ENCODE data around the gene ARHGAP15.

ARHGAP15 gene

DNA sequence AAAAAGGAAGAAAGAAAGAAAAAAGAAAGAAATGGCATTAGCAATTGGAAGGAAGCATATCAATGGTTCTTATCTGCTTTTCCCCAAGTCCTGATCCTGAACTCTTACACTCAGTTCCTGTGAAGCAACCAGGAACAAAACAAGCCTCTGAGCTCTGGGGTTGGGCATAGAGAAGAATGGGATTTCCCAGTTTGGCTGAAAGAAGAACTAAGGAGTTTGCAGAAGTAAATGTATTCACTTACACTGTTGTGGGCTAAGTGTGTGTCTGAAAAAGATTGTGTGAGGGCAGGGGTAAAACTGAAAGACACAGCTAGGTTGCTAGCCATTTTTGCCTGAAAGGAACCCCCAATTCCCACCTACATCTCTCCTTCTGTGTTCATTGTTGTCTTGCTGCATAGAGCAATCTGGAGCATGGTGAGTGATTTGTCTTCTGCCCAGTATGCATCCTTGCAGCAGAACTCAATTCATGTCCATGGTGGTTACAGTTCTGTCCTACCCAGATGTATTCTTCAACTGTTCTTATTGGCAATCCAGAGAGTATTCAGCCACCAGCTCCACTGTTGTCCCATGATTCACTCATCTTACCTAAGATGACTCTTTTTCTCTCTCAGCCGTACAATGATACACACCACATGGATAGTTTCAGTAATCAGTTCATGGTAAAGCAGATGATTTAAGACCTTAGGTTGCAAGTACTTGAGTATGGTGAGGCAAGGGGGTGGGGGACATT lies 348.7 kb downstream of the ARHGAP15 start:
- TF ChIP-seq SP1 (IDR thresholded peaks at IDR 0.05) (no peak), PKNOX1 (IDR thresholded peaks at IDR 0.05) (no peak), CTBP1 (IDR thresholded peaks at IDR 0.05; ENCODE audit: borderline replicate concordance) (no peak), NFRKB (IDR thresholded peaks at IDR 0.05) (no peak), LEF1 (IDR thresholded peaks at IDR 0.05; ENCODE audit: borderline replicate concordance) (no peak), HDGF (IDR thresholded peaks at IDR 0.05; ENCODE audit: borderline replicate concordance) (no peak), ZNF384 (IDR thresholded peaks at IDR 0.05) (no peak), FOXM1 (IDR thresholded peaks at IDR 0.05; ENCODE audit: borderline replicate concordance) (no peak), L3MBTL2 (conservative IDR thresholded peaks at IDR 0.05) (no peak), SUZ12 (IDR thresholded peaks at IDR 0.05) (no peak), ELF4 (IDR thresholded peaks at IDR 0.05) (no peak), BHLHE40 (IDR thresholded peaks at IDR 0.05; ENCODE audit: borderline replicate concordance) (no peak)
- CTCF ChIA-PET = no interaction called here
- POLR2A ChIA-PET = no interaction called here
- DNase-seq (ENCODE audit: extremely low spot score) = no peak

DNA sequence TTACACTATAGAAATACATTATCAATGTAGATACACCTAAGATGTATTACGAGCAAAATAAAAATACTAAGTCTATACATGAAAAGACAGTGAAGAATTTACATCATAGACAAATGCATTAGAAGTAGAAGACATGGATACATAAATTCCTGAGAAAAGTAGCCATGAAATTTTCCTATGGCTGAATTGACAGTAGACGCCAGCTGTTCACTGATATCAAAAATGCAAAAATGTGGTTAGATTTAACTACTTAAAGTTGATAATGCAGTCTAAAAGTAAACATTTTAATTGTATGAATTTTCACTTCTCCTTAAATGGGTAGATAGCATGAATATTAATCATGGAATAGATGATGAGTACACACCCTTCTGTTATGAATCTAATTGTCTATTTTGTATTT lies 350.9 kb downstream of the ARHGAP15 start:
- no peak for TF ChIP-seq ARNT (IDR thresholded peaks at IDR 0.05)
- no peak for TF ChIP-seq ELF4 (IDR thresholded peaks at IDR 0.05)
- TF ChIP-seq BHLHE40 (IDR thresholded peaks at IDR 0.05; ENCODE audit: borderline replicate concordance) = no peak
- no peak for TF ChIP-seq TARDBP (IDR thresholded peaks at IDR 0.05)
- no peak for TF ChIP-seq SP1 (IDR thresholded peaks at IDR 0.05)
- TF ChIP-seq SUZ12 (IDR thresholded peaks at IDR 0.05) = no peak
- no peak for TF ChIP-seq ZNF384 (IDR thresholded peaks at IDR 0.05)
- TF ChIP-seq PKNOX1 (IDR thresholded peaks at IDR 0.05) = no peak
- TF ChIP-seq LEF1 (IDR thresholded peaks at IDR 0.05; ENCODE audit: borderline replicate concordance) = no peak
- no peak for TF ChIP-seq NFRKB (IDR thresholded peaks at IDR 0.05)
- no peak for TF ChIP-seq FOXM1 (IDR thresholded peaks at IDR 0.05; ENCODE audit: borderline replicate concordance)
- no peak for TF ChIP-seq L3MBTL2 (conservative IDR thresholded peaks at IDR 0.05)
- POLR2A ChIA-PET = no interaction called here
- CTCF ChIA-PET = no interaction called here
- no peak for DNase-seq (ENCODE audit: extremely low spot score)

GRCh38 chr2:143480601-143481236 lies 351.5 kb downstream of the ARHGAP15 start:
- ChIA-PET CTCF (no interaction called here), POLR2A (no interaction called here)
- DNase-seq (ENCODE audit: extremely low spot score) = no peak
- TF ChIP-seq FOXA1 (IDR thresholded peaks at IDR 0.05) (no peak), LEF1 (IDR thresholded peaks at IDR 0.05; ENCODE audit: borderline replicate concordance) (no peak), L3MBTL2 (conservative IDR thresholded peaks at IDR 0.05) (no peak), PKNOX1 (IDR thresholded peaks at IDR 0.05) (no peak), NFRKB (IDR thresholded peaks at IDR 0.05) (no peak), BHLHE40 (IDR thresholded peaks at IDR 0.05; ENCODE audit: borderline replicate concordance) (no peak), TARDBP (IDR thresholded peaks at IDR 0.05) (no peak), ARNT (IDR thresholded peaks at IDR 0.05) (no peak), FOXM1 (IDR thresholded peaks at IDR 0.05; ENCODE audit: borderline replicate concordance) (no peak), SUZ12 (IDR thresholded peaks at IDR 0.05) (no peak), CTBP1 (IDR thresholded peaks at IDR 0.05; ENCODE audit: borderline replicate concordance) (no peak), ZNF384 (IDR thresholded peaks at IDR 0.05) (no peak)

DNA sequence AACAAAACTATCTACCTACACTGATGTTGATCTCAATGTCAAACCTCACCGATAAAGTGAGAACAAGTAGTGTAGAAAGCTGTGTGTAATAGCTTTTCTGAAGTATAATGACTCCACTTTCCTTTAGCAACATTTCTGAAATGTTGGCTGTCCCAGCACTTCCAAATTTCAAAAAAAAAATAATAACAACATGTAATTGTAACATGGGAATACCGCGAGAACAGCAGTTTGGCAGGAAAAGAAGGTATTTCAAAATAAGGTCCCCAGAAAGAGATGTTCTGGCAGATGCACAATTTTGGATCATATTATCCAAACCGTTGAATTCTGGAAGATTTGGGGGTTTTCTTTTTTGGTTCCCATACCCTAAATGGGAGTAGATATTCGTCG lies 352.0 kb downstream of the ARHGAP15 start:
- CTCF ChIA-PET = no interaction called here
- POLR2A ChIA-PET = no interaction called here
- no peak for TF ChIP-seq FOXM1 (IDR thresholded peaks at IDR 0.05; ENCODE audit: borderline replicate concordance)
- no peak for TF ChIP-seq TARDBP (IDR thresholded peaks at IDR 0.05)
- TF ChIP-seq NFRKB (IDR thresholded peaks at IDR 0.05) = no peak
- TF ChIP-seq BHLHE40 (IDR thresholded peaks at IDR 0.05; ENCODE audit: borderline replicate concordance) = no peak
- DNase-seq (ENCODE audit: extremely low spot score) = no peak

- ChIA-PET POLR2A (no interaction called here), CTCF (no interaction called here)
- no peak for DNase-seq (ENCODE audit: extremely low spot score)
- TF ChIP-seq ELF4 (IDR thresholded peaks at IDR 0.05) (no peak), SUZ12 (IDR thresholded peaks at IDR 0.05) (no peak)
These were observed 352.5 kb downstream of the ARHGAP15 start for GRCh38 chr2:143481733-143482132.

GRCh38 chr2:143482316-143482715 lies 353.1 kb downstream of the ARHGAP15 start:
- POLR2A ChIA-PET = no interaction called here
- TF ChIP-seq CTBP1 (IDR thresholded peaks at IDR 0.05; ENCODE audit: borderline replicate concordance) (no peak), LEF1 (IDR thresholded peaks at IDR 0.05; ENCODE audit: borderline replicate concordance) (no peak), FOXA1 (IDR thresholded peaks at IDR 0.05) (no peak), SP1 (IDR thresholded peaks at IDR 0.05) (no peak), L3MBTL2 (conservative IDR thresholded peaks at IDR 0.05) (no peak), BHLHE40 (IDR thresholded peaks at IDR 0.05; ENCODE audit: borderline replicate concordance) (no peak), FOXK2 (IDR thresholded peaks at IDR 0.05) (no peak), ZNF384 (IDR thresholded peaks at IDR 0.05) (no peak), HDGF (IDR thresholded peaks at IDR 0.05; ENCODE audit: borderline replicate concordance) (no peak), ELF4 (IDR thresholded peaks at IDR 0.05) (no peak), NFRKB (IDR thresholded peaks at IDR 0.05) (no peak), ARNT (IDR thresholded peaks at IDR 0.05) (no peak)
- CTCF ChIA-PET = no interaction called here
- no peak for DNase-seq (ENCODE audit: extremely low spot score)

All from HEK293T (cell line).